SK-N-SH treated with all-trans-retinoic acid at 6 μM for 48 hours (cell line): Measurements from ENCODE around the gene LY86.

Source experiments
- ATAC-seq: fragments of 200-7000 bp; cut with Tn5 transposase; 3 replicates; pipeline ENCODE4 v1.9.1; 2020; ENCODE audit warnings: mild to moderate bottlenecking, moderate library complexity
- ARNTL ChIP-seq: fragments of 450-650 bp; formaldehyde crosslinking; IDR thresholded peaks from 2 replicates; pipeline ENCODE4 v1.5.0; 2020; ENCODE audit warnings: low read depth, mild to moderate bottlenecking, moderate library complexity, borderline replicate concordance
- BACH2 ChIP-seq: fragments of 250-450 bp; sonication (Bioruptor Pico); IDR thresholded peaks from 2 replicates; pipeline ENCODE4 v1.9.0; 2021; ENCODE audit warnings: mild to moderate bottlenecking, borderline replicate concordance
- CREB5 ChIP-seq: fragments of 250-450 bp; sonication (Bioruptor Pico); IDR thresholded peaks from 2 replicates; pipeline ENCODE4 v1.5.1; 2020; ENCODE audit warnings: low read depth, mild to moderate bottlenecking, moderate library complexity
- CSDC2 ChIP-seq: fragments of 250-450 bp; sonication (Bioruptor Pico); IDR thresholded peaks from 2 replicates; pipeline ENCODE4 v1.5.0; 2020; ENCODE audit warnings: mild to moderate bottlenecking, moderate library complexity
- ESRRG ChIP-seq: fragments of 250-450 bp; sonication (Bioruptor Pico); IDR thresholded peaks from 2 replicates; pipeline ENCODE4 v1.6.1; 2021; ENCODE audit warnings: mild to moderate bottlenecking
- ISL1 ChIP-seq: fragments of 250-450 bp; sonication (Bioruptor Pico); IDR thresholded peaks from 2 replicates; pipeline ENCODE4 v2.1.2; 2022; ENCODE audit warnings: mild to moderate bottlenecking, moderate library complexity
- OSR1 ChIP-seq: fragments of 250-450 bp; sonication (Bioruptor Pico); IDR thresholded peaks from 2 replicates; pipeline ENCODE4 v1.8.0; 2022; ENCODE audit warnings: moderate library complexity, mild to moderate bottlenecking, inconsistent platforms
- POU6F1 ChIP-seq: fragments of 250-450 bp; sonication (Bioruptor Pico); IDR thresholded peaks from 2 replicates; pipeline ENCODE4 v1.8.0; 2021; ENCODE audit warnings: low read depth, mild to moderate bottlenecking, moderate library complexity, borderline replicate concordance
- PPARA ChIP-seq: fragments of 250-450 bp; sonication (Bioruptor Pico); IDR thresholded peaks from 2 replicates; pipeline ENCODE4 v1.5.0; 2020; ENCODE audit warnings: mild to moderate bottlenecking, borderline replicate concordance
- RARB ChIP-seq: fragments of 250-450 bp; sonication (Bioruptor Pico); IDR thresholded peaks from 2 replicates; pipeline ENCODE4 v1.8.0; 2021; ENCODE audit warnings: mild to moderate bottlenecking, moderate library complexity
- SNAI2 ChIP-seq: fragments of 250-450 bp; sonication (Bioruptor Pico); IDR thresholded peaks from 2 replicates; pipeline ENCODE4 v1.5.0; 2020; ENCODE audit warnings: mild to moderate bottlenecking, moderate library complexity
- TCF4 ChIP-seq: fragments of 250-450 bp; sonication (Bioruptor Pico); IDR thresholded peaks from 2 replicates; pipeline ENCODE4 v1.8.0; 2021; ENCODE audit warnings: mild to moderate bottlenecking, moderate library complexity, borderline replicate concordance
- TOX ChIP-seq: fragments of 250-450 bp; sonication (Bioruptor Pico); IDR thresholded peaks from 2 replicates; pipeline ENCODE4 v1.8.0; 2021; ENCODE audit warnings: mild to moderate bottlenecking, moderate library complexity, borderline replicate concordance
- TSHZ2 ChIP-seq: fragments of 250-450 bp; sonication (Bioruptor Pico); IDR thresholded peaks from 2 replicates; pipeline ENCODE4 v1.5.0; 2020; ENCODE audit warnings: mild to moderate bottlenecking, moderate library complexity
- ZC3H10 ChIP-seq: fragments of 250-450 bp; sonication (Bioruptor Pico); IDR thresholded peaks from 2 replicates; pipeline ENCODE4 v1.5.1; 2021; ENCODE audit warnings: mild to moderate bottlenecking, moderate library complexity
- ZFP3 ChIP-seq: fragments of 250-450 bp; sonication (Bioruptor Pico); IDR thresholded peaks from 2 replicates; pipeline ENCODE4 v1.5.0; 2020; ENCODE audit warnings: mild to moderate bottlenecking, moderate library complexity
- ZFP30 ChIP-seq: fragments of 450-650 bp; formaldehyde crosslinking; IDR thresholded peaks from 2 replicates; pipeline ENCODE4 v1.5.0; 2022; ENCODE audit warnings: mild to moderate bottlenecking, moderate library complexity
- ZNF565 ChIP-seq: fragments of 450-650 bp; formaldehyde crosslinking; conservative IDR thresholded peaks from 2 replicates; pipeline ENCODE4 v1.5.0; 2020; ENCODE audit warnings: low read depth, mild to moderate bottlenecking, moderate library complexity
- ZNF70 ChIP-seq: fragments of 450-650 bp; formaldehyde crosslinking; IDR thresholded peaks from 2 replicates; pipeline ENCODE4 v1.5.0; 2020; ENCODE audit warnings: mild to moderate bottlenecking, moderate library complexity
- ZNF8 ChIP-seq: fragments of 450-650 bp; formaldehyde crosslinking; IDR thresholded peaks from 2 replicates; pipeline ENCODE4 v1.5.0; 2020; ENCODE audit warnings: mild to moderate bottlenecking, moderate library complexity
- TF ChIP-seq, protein P1 (sequence below): fragments of 250-450 bp; sonication (Bioruptor Pico); IDR thresholded peaks from 2 replicates; pipeline ENCODE4 v1.5.1; 2021; ENCODE audit warnings: mild to moderate bottlenecking, moderate library complexity
- TF ChIP-seq, protein P2 (sequence below): fragments of 250-450 bp; sonication (Bioruptor Pico); IDR thresholded peaks from 2 replicates; pipeline ENCODE4 v1.8.0; 2020; ENCODE audit warnings: mild to moderate bottlenecking, moderate library complexity, borderline replicate concordance

The LY86 gene

GRCh38 chr6:6624269-6624990 is 35.9 kb downstream of the LY86 start:
- no peak for ATAC-seq
- TF ChIP-seq SNAI2 (CRISPR knock-in tag) (no peak), ZNF565 (CRISPR knock-in tag) (no peak), PPARA (CRISPR knock-in tag) (no peak), OSR1 (CRISPR knock-in tag) (no peak), ZNF8 (no peak), TOX (CRISPR knock-in tag) (no peak), CSDC2 (CRISPR knock-in tag) (no peak), ZFP30 (CRISPR knock-in tag) (no peak), ZNF70 (CRISPR knock-in tag) (no peak), BACH2 (CRISPR knock-in tag) (no peak), CREB5 (CRISPR knock-in tag) (no peak), TCF4 (CRISPR knock-in tag) (no peak), ARNTL (CRISPR knock-in tag) (no peak), ESRRG (CRISPR knock-in tag) (no peak), RARB (no peak), ZFP3 (no peak)
- TF ChIP-seq, protein P1, sequence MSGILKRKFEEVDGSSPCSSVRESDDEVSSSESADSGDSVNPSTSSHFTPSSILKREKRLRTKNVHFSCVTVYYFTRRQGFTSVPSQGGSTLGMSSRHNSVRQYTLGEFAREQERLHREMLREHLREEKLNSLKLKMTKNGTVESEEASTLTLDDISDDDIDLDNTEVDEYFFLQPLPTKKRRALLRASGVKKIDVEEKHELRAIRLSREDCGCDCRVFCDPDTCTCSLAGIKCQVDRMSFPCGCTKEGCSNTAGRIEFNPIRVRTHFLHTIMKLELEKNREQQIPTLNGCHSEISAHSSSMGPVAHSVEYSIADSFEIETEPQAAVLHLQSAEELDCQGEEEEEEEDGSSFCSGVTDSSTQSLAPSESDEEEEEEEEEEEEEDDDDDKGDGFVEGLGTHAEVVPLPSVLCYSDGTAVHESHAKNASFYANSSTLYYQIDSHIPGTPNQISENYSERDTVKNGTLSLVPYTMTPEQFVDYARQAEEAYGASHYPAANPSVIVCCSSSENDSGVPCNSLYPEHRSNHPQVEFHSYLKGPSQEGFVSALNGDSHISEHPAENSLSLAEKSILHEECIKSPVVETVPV (CRISPR knock-in tag) = no peak
- TF ChIP-seq, protein P2, sequence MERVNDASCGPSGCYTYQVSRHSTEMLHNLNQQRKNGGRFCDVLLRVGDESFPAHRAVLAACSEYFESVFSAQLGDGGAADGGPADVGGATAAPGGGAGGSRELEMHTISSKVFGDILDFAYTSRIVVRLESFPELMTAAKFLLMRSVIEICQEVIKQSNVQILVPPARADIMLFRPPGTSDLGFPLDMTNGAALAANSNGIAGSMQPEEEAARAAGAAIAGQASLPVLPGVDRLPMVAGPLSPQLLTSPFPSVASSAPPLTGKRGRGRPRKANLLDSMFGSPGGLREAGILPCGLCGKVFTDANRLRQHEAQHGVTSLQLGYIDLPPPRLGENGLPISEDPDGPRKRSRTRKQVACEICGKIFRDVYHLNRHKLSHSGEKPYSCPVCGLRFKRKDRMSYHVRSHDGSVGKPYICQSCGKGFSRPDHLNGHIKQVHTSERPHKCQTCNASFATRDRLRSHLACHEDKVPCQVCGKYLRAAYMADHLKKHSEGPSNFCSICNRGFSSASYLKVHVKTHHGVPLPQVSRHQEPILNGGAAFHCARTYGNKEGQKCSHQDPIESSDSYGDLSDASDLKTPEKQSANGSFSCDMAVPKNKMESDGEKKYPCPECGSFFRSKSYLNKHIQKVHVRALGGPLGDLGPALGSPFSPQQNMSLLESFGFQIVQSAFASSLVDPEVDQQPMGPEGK (CRISPR knock-in tag) = no peak

- no peak for TF ChIP-seq TSHZ2 (CRISPR knock-in tag)
- TF ChIP-seq CSDC2 (CRISPR knock-in tag) = no peak
- no peak for TF ChIP-seq ZFP30 (CRISPR knock-in tag)
- TF ChIP-seq TCF4 (CRISPR knock-in tag) = no peak
- ATAC-seq = no peak
Observed at GRCh38 chr6:6626187-6626586, 37.7 kb downstream of the LY86 start.

DNA sequence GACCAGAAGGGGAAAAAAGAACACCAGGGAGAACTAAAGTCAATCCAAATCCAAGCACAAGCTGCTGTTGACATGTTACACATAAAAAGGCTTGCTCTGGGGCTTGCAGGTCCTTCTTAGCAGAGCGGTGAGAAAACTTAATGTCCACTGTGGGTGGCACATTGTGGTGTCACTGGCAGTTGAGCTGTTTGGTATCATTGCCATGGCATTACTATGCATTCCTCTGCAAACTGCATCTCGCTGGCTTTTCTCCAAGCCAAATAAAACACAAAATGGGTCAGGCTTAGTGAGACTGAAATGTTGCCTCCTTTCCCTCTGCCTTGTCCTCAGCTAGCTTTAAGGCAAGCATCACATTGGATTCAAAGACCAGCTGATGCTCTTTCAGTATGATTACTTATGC is 40.9 kb downstream of the LY86 start:
- no peak for ATAC-seq
- TF ChIP-seq BACH2 (CRISPR knock-in tag) (no peak), ZNF8 (no peak), ZNF565 (CRISPR knock-in tag) (no peak), POU6F1 (CRISPR knock-in tag) (no peak), ISL1 (CRISPR knock-in tag) (no peak), ESRRG (CRISPR knock-in tag) (no peak), CSDC2 (CRISPR knock-in tag) (no peak), PPARA (CRISPR knock-in tag) (no peak), RARB (no peak), TOX (CRISPR knock-in tag) (no peak), ZC3H10 (CRISPR knock-in tag) (no peak), ZNF70 (CRISPR knock-in tag) (no peak), SNAI2 (CRISPR knock-in tag) (no peak), ZFP3 (no peak), OSR1 (CRISPR knock-in tag) (no peak), CREB5 (CRISPR knock-in tag) (no peak), TCF4 (CRISPR knock-in tag) (no peak), ARNTL (CRISPR knock-in tag) (no peak)
- TF ChIP-seq, protein P2 (CRISPR knock-in tag) = no peak
